ENCODE data around the gene CCDC38.

CCDC38 gene

GRCh38 chr12:95962222-95962621, 19.8 kb upstream of the CCDC38 start:
- no peak for DNase-seq

- no peak for DNase-seq
Observed at GRCh38 chr12:95960241-95960640, 17.8 kb upstream of the CCDC38 start.

DNA sequence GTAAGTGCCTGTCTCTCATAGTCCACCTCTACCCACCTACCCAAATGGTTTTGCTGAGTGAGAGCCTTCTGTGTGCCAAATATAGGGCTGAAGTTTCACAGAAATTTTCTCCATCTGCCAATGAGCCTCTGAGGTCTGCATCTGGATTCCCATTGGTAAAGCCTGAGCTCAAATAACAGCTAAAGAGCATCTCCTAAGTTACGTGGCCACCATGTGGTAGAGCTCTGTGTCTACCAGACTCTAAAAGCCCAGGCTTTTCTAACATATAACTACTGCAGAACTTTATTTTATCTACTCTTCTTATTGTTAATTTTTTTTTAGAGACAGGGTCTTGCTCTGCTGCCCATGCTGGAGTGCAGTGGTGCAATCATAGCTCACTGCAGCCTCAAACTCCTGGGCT, 16.7 kb upstream of the CCDC38 start:
- no peak for DNase-seq

- no peak for DNase-seq
Observed at GRCh38 chr12:95956557-95957145, 14.2 kb upstream of the CCDC38 start.

DNA sequence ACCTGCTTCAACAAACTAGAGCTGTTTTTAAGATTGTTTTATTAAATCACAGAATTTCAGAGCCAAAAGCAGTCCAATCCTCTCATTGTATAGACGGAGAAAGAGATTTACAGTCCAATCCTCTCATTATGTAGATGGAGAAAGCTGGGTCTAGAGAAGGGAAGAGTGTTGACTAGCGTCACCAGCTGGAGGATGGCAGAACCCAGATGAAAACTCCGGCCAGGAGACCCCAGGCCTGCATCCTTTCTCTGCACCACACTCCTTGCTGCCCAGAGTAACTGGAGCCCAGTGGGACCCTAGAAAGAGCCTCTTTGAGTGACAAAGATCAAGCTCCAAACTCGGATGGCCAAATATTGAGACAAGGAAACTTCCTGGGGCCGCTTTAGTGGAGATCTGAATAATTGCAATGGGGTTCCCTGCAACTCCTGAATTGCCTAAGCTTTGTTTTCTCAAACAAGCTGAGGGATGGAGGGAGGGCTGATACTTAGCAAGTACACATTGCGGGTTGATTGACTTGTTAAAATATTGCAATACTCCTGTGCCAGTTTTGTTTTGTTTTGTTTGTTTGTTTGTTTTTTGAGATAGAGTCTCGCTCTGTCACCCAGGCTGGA, 13.2 kb upstream of the CCDC38 start:
- DNase-seq, result no peak

DNA sequence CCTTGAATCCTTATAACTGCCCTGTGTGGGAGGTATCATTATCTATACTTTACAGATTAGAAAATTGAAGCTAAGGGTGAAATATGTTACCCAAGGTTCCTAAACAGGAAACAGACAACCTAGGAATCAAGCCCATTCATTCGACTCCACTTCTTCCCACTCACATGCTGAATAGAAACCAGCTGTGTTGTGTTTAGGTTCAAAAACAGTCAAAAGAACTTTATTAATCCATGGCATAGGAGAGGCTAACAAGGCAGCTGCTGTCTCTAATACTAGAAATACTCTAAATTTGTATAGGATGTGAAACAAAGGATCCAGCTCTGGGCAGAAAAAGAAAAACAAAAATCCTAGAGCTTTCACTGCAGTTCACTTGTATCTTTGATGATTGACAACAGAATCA, 10.6 kb upstream of the CCDC38 start:
- DNase-seq, result no peak

DNA sequence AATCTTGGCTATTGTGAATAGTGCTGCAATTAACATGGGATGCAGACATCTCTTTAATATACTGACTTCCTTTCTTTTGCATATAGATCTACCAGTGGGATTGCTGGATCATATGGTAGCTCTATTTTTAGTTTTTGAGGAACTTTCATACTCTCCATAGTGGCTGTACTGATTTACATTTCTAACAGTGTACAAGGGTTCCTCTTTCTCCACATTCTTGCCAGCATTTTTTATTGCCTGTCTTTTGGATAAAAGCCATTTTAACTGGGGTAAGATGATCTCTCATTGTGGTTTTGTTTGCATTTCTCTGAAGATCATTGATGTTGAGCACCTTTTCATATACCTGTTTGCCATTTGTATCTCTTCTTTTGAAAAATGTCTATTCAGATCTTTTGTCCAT, 9.1 kb upstream of the CCDC38 start:
- DNase-seq, result no peak

DNA sequence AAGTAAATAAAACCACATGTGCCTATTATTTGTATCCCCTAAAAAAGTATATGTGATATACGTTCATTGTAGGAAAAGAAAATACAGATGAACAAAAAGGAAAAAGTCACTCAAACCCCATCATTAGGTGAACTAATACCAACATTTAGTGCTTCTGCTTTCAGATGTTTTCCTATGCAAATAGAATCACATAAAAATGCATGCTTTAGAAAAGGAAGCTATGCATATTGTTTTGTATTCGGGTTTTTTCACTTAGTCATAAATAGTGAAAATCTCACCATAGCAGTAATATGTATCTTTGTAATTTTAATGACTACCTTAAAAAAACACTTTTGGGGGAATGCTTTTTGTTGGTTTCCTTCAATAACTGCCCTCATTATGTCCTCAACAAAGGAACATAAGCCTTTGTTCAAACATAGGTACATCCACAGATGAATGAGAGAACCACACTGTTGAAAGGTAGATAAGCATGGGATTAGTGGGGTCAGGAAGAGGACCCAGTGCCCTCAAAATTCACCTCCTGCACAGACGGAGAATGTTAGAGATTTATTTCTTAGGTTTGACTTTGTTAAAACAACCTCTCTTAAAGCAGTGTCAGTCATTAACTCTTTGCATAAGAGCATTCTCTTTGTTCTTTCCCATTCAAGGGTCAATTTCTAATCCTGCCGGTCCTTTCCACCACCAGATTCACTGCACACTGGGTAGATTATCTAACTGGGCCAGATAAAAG, 7.2 kb upstream of the CCDC38 start:
- no peak for DNase-seq

GRCh38 chr12:95944108-95944704, 1.8 kb upstream of the CCDC38 start:
- DNase-seq, result no peak

DNA sequence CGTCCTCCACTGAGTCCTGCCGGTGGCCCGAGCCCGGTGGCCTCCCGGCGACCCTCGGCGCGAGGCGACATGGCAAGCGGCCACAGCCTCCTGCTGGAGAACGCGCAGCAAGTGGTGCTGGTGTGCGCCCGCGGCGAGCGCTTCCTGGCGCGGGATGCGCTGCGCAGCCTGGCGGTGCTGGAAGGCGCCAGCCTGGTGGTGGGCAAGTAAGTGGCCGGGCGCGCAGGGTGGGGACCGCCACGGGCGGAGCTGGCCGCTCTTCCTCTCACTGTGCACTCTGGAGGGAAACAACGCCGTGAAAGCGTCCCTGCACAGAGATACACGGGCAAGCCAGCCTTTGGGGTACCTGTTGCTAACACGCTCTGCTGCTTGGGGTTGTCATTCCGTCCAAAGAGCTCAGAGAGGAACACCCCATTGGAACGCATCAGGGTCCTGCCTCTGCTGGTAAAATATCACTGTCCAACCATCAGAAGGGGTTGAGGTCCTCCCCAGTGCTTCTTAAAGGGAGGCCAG, 972 bp upstream of the CCDC38 start, which contains the start of gene AMDHD1:
TSS of gene AMDHD1 (plus strand) at position 2 of the 513 bp plus-strand sequence. CDS start at position 70, 68 bp downstream.
- peak in 35 of 56 donors; percentile 12 to 72 (median 36) for DNase-seq

DNA sequence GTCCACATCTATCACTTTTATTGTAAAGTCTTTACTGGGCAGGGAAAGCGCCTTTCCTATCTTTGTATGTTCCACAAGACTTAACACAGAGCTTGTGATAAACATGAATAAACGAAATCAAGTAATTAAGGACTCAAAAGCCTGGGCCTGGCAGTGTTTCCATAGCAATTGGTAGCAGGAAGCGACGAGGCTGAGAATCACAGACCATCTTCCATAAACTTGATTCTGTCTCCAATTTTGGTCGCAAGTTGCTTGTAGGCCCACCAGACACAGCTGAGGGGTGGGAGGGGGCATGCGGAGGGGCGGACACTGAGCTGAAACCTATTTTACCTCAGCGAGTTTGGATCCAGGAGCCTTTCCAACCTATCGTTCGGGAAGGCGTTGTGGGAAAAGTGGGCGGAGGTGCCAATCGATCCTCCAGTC, 302 bp downstream of the CCDC38 start:
- DNase-seq, result peak in 9 of 56 donors; percentile 23 to 57 (median 40)

DNA sequence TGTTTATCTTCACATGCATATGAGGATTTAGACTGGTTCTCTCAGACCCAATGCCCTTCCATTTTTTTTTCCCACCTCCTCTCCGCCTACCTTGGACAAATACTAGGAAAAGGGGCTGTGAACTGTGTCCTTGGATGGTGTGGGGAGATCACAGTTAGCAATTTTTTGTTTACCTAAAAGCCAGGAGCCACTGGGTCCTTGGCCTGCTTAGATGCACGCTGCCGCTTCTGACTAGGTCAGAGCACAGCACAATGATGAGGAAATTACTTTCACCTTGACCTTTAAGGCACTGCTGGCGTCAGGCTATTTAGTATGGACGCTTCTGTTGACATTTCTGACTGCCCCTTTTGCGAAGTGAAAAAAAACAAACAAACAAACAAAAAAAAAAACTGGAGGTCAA, 1.9 kb downstream of the CCDC38 start:
- DNase-seq, result no peak

GRCh38 chr12:95922231-95922630, 20.2 kb downstream of the CCDC38 start:
- DNase-seq, result no peak

- no peak for DNase-seq
Observed at GRCh38 chr12:95919110-95919509, 23.3 kb downstream of the CCDC38 start.

- DNase-seq, result peak in 25 of 56 donors; percentile 0 to 55 (median 6)
Observed at GRCh38 chr12:95918194-95918993, 24.0 kb downstream of the CCDC38 start.

DNA sequence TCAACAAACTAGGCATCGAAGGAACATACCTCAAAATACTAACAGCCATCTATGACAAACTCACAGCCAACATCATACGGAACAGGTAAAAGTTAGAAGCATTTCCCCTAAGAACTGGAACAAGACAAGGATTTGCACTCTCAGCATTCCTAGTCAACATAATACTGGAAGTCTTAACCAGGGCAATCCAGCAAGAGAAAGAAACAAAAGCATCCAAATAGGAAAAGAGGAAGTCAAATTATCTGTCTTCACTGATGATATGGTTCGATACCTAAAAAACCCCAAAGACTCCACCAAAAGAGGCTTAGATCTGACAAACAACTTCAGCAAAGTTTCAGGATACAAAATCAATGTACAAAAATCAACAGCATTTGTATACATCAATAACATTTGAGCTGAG, 32.5 kb downstream of the CCDC38 start:
- DNase-seq, result no peak

GRCh38 chr12:95908573-95908972, 33.8 kb downstream of the CCDC38 start:
- DNase-seq, result no peak

- no peak for DNase-seq
Observed at GRCh38 chr12:95898081-95898480, 44.3 kb downstream of the CCDC38 start.

GRCh38 chr12:95896846-95897245, 45.6 kb downstream of the CCDC38 start:
- no peak for DNase-seq

DNA sequence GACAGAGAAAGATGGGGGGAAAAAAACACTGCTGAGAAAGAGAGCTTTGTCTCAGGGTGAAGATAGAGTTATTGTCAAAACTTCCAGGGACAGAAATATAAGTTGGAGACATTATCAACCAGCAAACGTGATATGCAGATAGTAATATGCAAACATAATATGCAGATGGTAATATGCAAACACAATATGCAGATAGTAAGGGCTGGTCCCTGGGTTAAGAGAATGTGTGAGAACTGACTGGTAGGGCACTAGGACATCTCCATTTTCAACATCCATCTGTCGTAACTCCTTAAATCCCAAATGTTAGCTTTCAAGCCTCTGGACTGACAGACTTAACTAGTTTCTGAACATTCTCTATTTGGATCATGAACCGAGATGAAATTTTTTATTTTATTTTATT, 51.5 kb downstream of the CCDC38 start:
- no peak for DNase-seq

- no peak for DNase-seq
Observed at GRCh38 chr12:95887311-95887710, 55.1 kb downstream of the CCDC38 start.
